ENCODE data around the gene DDX27. TPM values are rescaled to one million over a fixed set of nuclear protein-coding genes. Genes with fewer than 3 reads are reported as not detected.
A peak's percentile ranks its signal among the peaks of the same experiment; 100 is the strongest.

DDX27 gene
- total and polyA plus RNA-seq, 2 of the 13 experiments (the other 11 are each of a cell fraction or from before 2014, with no cell fraction given), result 42.6 to 72.8 TPM

DNA sequence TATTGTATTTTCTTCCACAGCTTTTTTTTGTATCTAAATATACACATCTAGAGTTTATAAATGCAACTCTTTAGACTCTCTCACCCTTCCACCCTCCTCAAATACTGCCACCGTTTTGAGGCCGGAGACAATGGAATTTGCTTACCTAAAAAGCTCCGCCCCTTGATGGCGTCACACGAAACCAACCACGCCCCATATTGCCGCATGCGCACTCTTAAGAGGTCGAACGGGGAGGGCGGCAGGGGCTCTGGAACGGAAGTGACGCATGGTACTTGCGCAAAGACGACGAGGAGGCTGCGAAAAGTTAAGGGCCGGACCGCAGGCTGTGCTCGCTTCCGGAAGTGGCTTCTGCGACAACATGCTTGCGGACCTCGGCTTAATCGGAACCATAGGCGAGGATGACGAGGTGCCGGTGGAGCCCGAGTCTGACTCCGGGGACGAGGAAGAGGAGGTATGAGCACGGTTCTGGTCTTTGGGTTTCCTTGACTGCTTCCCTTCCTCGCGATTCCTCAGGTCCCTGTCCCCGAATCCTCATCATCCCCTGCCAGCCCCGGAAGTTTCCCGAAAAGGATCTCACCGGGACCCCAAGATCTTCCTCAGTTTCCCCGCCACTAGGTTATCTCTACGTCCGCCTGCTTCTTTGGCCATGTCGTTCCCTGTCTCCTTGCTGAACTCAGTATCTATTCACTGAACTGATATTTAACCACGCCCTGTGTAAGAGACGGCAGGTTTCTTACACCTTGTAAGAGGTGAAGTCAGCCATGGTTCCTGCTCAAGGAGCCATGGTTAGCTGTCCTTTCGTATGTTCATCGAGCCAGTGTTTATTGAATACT, at the start of gene DDX27 (continued):
- TF ChIP-seq, protein P1, sequence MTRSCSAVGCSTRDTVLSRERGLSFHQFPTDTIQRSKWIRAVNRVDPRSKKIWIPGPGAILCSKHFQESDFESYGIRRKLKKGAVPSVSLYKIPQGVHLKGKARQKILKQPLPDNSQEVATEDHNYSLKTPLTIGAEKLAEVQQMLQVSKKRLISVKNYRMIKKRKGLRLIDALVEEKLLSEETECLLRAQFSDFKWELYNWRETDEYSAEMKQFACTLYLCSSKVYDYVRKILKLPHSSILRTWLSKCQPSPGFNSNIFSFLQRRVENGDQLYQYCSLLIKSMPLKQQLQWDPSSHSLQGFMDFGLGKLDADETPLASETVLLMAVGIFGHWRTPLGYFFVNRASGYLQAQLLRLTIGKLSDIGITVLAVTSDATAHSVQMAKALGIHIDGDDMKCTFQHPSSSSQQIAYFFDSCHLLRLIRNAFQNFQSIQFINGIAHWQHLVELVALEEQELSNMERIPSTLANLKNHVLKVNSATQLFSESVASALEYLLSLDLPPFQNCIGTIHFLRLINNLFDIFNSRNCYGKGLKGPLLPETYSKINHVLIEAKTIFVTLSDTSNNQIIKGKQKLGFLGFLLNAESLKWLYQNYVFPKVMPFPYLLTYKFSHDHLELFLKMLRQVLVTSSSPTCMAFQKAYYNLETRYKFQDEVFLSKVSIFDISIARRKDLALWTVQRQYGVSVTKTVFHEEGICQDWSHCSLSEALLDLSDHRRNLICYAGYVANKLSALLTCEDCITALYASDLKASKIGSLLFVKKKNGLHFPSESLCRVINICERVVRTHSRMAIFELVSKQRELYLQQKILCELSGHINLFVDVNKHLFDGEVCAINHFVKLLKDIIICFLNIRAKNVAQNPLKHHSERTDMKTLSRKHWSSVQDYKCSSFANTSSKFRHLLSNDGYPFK (CRISPR knock-in tag; IDR thresholded peaks at IDR 0.05; ENCODE audit: borderline replicate concordance), result peak; percentile 91; the same call in 1 of the 2 replicates
- TF ChIP-seq ZNF703 (CRISPR knock-in tag; IDR thresholded peaks at IDR 0.05; ENCODE audit: borderline replicate concordance), result no peak
- 0 out of 2 replicates have a peak, but pooled peaks have one; percentile 65 for TF ChIP-seq ZFP36L1 (CRISPR knock-in tag; IDR thresholded peaks at IDR 0.05)
- TF ChIP-seq MAFK (conservative IDR thresholded peaks at IDR 0.05 in 1 of 2, IDR thresholded peaks at IDR 0.05 in 1 of 2; ENCODE audit: low read length in 2 of 2), result peak; percentile 35 to 79
- TF ChIP-seq, protein P2, sequence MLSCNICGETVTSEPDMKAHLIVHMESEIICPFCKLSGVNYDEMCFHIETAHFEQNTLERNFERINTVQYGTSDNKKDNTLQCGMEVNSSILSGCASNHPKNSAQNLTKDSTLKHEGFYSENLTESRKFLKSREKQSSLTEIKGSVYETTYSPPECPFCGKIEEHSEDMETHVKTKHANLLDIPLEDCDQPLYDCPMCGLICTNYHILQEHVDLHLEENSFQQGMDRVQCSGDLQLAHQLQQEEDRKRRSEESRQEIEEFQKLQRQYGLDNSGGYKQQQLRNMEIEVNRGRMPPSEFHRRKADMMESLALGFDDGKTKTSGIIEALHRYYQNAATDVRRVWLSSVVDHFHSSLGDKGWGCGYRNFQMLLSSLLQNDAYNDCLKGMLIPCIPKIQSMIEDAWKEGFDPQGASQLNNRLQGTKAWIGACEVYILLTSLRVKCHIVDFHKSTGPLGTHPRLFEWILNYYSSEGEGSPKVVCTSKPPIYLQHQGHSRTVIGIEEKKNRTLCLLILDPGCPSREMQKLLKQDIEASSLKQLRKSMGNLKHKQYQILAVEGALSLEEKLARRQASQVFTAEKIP (CRISPR knock-in tag; IDR thresholded peaks at IDR 0.05; ENCODE audit: borderline replicate concordance), result no peak
- peak; percentile 99 for TF ChIP-seq MXI1 (IDR thresholded peaks at IDR 0.05; ENCODE audit: borderline replicate concordance, low read depth, low read length)
- peak; percentile 41 for TF ChIP-seq REPIN1 (CRISPR knock-in tag; IDR thresholded peaks at IDR 0.05; ENCODE audit: borderline replicate concordance, low read depth)
- peak; percentile 96; the same call in 1 of the 2 replicates for TF ChIP-seq SMAD1 (CRISPR knock-in tag; IDR thresholded peaks at IDR 0.05; ENCODE audit: borderline replicate concordance, low read depth)
- 0 out of 2 replicates have a peak, but pooled peaks have one; percentile 67 for TF ChIP-seq ZNF12 (CRISPR knock-in tag; IDR thresholded peaks at IDR 0.05)
- TF ChIP-seq SIN3A (IDR thresholded peaks at IDR 0.05; ENCODE audit: borderline replicate concordance, low read depth, low read length), result peak; percentile 97
- 0 out of 2 replicates have a peak, but pooled peaks have one; percentile 48 for TF ChIP-seq ZNF720 (CRISPR knock-in tag; IDR thresholded peaks at IDR 0.05)
- peak; percentile 87 for TF ChIP-seq ZMAT3 (CRISPR knock-in tag; conservative IDR thresholded peaks at IDR 0.05)
- TF ChIP-seq ZNF276 (CRISPR knock-in tag; IDR thresholded peaks at IDR 0.05; ENCODE audit: low read depth), result no peak; the same call in 1 of the 2 replicates
- TF ChIP-seq KDM1A (CRISPR knock-in tag; IDR thresholded peaks at IDR 0.05), result no peak
- TF ChIP-seq ZNF256 (CRISPR knock-in tag; conservative IDR thresholded peaks at IDR 0.05), result no peak
- TF ChIP-seq, protein P3, sequence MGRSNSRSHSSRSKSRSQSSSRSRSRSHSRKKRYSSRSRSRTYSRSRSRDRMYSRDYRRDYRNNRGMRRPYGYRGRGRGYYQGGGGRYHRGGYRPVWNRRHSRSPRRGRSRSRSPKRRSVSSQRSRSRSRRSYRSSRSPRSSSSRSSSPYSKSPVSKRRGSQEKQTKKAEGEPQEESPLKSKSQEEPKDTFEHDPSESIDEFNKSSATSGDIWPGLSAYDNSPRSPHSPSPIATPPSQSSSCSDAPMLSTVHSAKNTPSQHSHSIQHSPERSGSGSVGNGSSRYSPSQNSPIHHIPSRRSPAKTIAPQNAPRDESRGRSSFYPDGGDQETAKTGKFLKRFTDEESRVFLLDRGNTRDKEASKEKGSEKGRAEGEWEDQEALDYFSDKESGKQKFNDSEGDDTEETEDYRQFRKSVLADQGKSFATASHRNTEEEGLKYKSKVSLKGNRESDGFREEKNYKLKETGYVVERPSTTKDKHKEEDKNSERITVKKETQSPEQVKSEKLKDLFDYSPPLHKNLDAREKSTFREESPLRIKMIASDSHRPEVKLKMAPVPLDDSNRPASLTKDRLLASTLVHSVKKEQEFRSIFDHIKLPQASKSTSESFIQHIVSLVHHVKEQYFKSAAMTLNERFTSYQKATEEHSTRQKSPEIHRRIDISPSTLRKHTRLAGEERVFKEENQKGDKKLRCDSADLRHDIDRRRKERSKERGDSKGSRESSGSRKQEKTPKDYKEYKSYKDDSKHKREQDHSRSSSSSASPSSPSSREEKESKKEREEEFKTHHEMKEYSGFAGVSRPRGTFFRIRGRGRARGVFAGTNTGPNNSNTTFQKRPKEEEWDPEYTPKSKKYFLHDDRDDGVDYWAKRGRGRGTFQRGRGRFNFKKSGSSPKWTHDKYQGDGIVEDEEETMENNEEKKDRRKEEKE (IDR thresholded peaks at IDR 0.05), result no peak
- peak; percentile 84 for TF ChIP-seq ZNF605 (CRISPR knock-in tag; IDR thresholded peaks at IDR 0.05)
- TF ChIP-seq, protein P4, sequence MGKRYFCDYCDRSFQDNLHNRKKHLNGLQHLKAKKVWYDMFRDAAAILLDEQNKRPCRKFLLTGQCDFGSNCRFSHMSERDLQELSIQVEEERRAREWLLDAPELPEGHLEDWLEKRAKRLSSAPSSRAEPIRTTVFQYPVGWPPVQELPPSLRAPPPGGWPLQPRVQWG (CRISPR knock-in tag; IDR thresholded peaks at IDR 0.05; ENCODE audit: borderline replicate concordance, low read depth), result no peak
